A549 (cell line): ENCODE results near the gene F8.

Source experiments
- CBX2 ChIP-seq: fragments of 200-600 bp; sonication (generic); IDR thresholded peaks from 2 replicates; pipeline ENCODE4 v1.6.1; 2016; ENCODE audit warnings: low read depth, mild to moderate bottlenecking, borderline replicate concordance
- CEBPB ChIP-seq, 2 experiments: fragments of >200 bp in 1 of 2; sonication (Bioruptor Twin) in 1 of 2; formaldehyde crosslinking in 1 of 2; IDR thresholded peaks; 2 replicates each; pipeline ENCODE4 v1.6.1; 2012 to 2016
- EP300 ChIP-seq, 2 experiments: fragments of >200 bp; sonication (Bioruptor Twin); formaldehyde crosslinking; IDR thresholded peaks; 2 replicates in 1 of 2; 3 replicates in 1 of 2; pipeline ENCODE4 v1.6.1; 2016 to 2017
- RAD21 ChIP-seq, 2 experiments: fragments of >200 bp in 1 of 2; sonication (Bioruptor Twin) in 1 of 2; formaldehyde crosslinking in 1 of 2; IDR thresholded peaks in 1 of 2; conservative IDR thresholded peaks in 1 of 2; 2 replicates in 1 of 2; 3 replicates in 1 of 2; pipeline ENCODE4 v1.6.1; 2012 to 2018; ENCODE audit warnings: inconsistent platforms in 1 of 2
- RCOR1 ChIP-seq: fragments of 150-350 bp; IDR thresholded peaks from 2 replicates; pipeline ENCODE4 v1.6.1; 2014; ENCODE audit warnings: antibody characterized with exemption, low read length, low read depth
- REST ChIP-seq: fragments of 200-600 bp; sonication (generic); IDR thresholded peaks from 2 replicates; pipeline ENCODE4 v1.6.1; 2016; ENCODE audit warnings: antibody characterized with exemption, mild to moderate bottlenecking, moderate library complexity
- TF ChIP-seq, protein P1 (sequence below): fragments of >200 bp; sonication (Bioruptor Twin); formaldehyde crosslinking; IDR thresholded peaks from 3 replicates; pipeline ENCODE4 v1.5.1; 2016

- TF ChIP-seq CBX2 (no peak), RAD21 (conservative IDR thresholded peaks at IDR 0.05 in 1 of 2, IDR thresholded peaks at IDR 0.05 in 1 of 2) (no peak), EP300 (IDR thresholded peaks at IDR 0.05) (no peak), RCOR1 (no peak), CEBPB (IDR thresholded peaks at IDR 0.05) (no peak), REST (no peak)
- TF ChIP-seq, protein P1, sequence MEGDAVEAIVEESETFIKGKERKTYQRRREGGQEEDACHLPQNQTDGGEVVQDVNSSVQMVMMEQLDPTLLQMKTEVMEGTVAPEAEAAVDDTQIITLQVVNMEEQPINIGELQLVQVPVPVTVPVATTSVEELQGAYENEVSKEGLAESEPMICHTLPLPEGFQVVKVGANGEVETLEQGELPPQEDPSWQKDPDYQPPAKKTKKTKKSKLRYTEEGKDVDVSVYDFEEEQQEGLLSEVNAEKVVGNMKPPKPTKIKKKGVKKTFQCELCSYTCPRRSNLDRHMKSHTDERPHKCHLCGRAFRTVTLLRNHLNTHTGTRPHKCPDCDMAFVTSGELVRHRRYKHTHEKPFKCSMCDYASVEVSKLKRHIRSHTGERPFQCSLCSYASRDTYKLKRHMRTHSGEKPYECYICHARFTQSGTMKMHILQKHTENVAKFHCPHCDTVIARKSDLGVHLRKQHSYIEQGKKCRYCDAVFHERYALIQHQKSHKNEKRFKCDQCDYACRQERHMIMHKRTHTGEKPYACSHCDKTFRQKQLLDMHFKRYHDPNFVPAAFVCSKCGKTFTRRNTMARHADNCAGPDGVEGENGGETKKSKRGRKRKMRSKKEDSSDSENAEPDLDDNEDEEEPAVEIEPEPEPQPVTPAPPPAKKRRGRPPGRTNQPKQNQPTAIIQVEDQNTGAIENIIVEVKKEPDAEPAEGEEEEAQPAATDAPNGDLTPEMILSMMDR, result no peak
Measured at GRCh38 chrX:154908821-154909220, 113.7 kb downstream of the F8 start.
